SU-DHL-6 (cell line): ENCODE measurements around the gene SHROOM4.

Experiments
- H2AFZ ChIP-seq: fragments of 200-600 bp; sonication (generic); 2 replicates; pipeline ENCODE4 v1.6.1; 2014; ENCODE audit warnings: low read depth, mild to moderate bottlenecking, moderate library complexity, mixed read lengths, antibody characterized with exemption, low read length; ENCODE audit not compliant: severe bottlenecking
- H3F3A ChIP-seq: fragments of 200-600 bp; shearing (Covaris generic); 2 replicates; pipeline ENCODE4 v1.6.0; 2016; ENCODE audit warnings: antibody characterized with exemption, mild to moderate bottlenecking; ENCODE audit not compliant: insufficient read depth
- H3K27ac ChIP-seq: fragments of 200-600 bp; sonication (generic); 2 replicates; pipeline ENCODE4 v1.5.1; 2016; ENCODE audit warnings: low read depth, mild to moderate bottlenecking, low read length, moderate library complexity, mixed read lengths
- H3K27me3 ChIP-seq: fragments of 200-600 bp; sonication (generic), shearing (Covaris generic); 2 replicates; pipeline ENCODE4 v1.6.0; 2014; ENCODE audit warnings: mild to moderate bottlenecking, low read length
- H3K36me3 ChIP-seq: fragments of 200-600 bp; sonication (generic); 2 replicates; pipeline ENCODE4 v1.6.1; 2014; ENCODE audit warnings: mild to moderate bottlenecking, low read length, mixed read lengths
- H3K4me2 ChIP-seq: fragments of 300-600, 200-600 bp; shearing (Covaris generic), sonication (generic); 2 replicates; pipeline ENCODE4 v1.6.0; 2014; ENCODE audit warnings: low read length, low read depth, mild to moderate bottlenecking; ENCODE audit not compliant: poor library complexity, severe bottlenecking
- H3K4me3 ChIP-seq: fragments of 200-600 bp; sonication (generic); 2 replicates; pipeline ENCODE4 v1.5.1; 2014; ENCODE audit warnings: antibody characterized with exemption, low read length, mild to moderate bottlenecking, mixed read lengths; ENCODE audit not compliant: insufficient read depth, poor library complexity, severe bottlenecking
- H3K79me2 ChIP-seq: fragments of 200-600 bp; sonication (generic); 2 replicates; pipeline ENCODE4 v1.6.1; 2014; ENCODE audit warnings: mild to moderate bottlenecking, low read length, moderate library complexity; ENCODE audit not compliant: insufficient read depth
- H3K9ac ChIP-seq: fragments of 200-600 bp; sonication (generic); 2 replicates; pipeline ENCODE4 v1.7.0; 2014; ENCODE audit warnings: mild to moderate bottlenecking, low read length
- H3K9me2 ChIP-seq: fragments of 200-600 bp; sonication (generic); replicated peaks from 2 replicates; pipeline ENCODE4 v1.6.1; 2014; ENCODE audit warnings: low read length; ENCODE audit not compliant: insufficient read depth
- H3K9me3 ChIP-seq: fragments of 200-600 bp; sonication (generic); 2 replicates; pipeline ENCODE4 v1.6.1; 2014; ENCODE audit warnings: low read length, mixed read lengths; ENCODE audit not compliant: insufficient read depth
- H4K20me1 ChIP-seq: fragments of 200-600 bp; sonication (generic); 2 replicates; pipeline ENCODE4 v1.6.1; 2014; ENCODE audit warnings: low read depth, mild to moderate bottlenecking, antibody characterized with exemption, low read length, moderate library complexity, mixed read lengths
- EZH2phosphoT487 ChIP-seq: fragments of 200-600 bp; sonication (generic), shearing (Covaris generic); conservative IDR thresholded peaks from 2 replicates; pipeline ENCODE4 v1.6.1; 2018; ENCODE audit warnings: mild to moderate bottlenecking, antibody characterized with exemption, low read length, moderate library complexity, mixed read lengths
- TF ChIP-seq, protein P1 (sequence below): fragments of 200-600 bp; sonication (generic); IDR thresholded peaks from one replicate; pipeline ENCODE4 v1.5.1; 2017; ENCODE audit warnings: antibody characterized with exemption, mild to moderate bottlenecking, low read length, moderate library complexity; ENCODE audit not compliant: insufficient read depth, poor library complexity, severe bottlenecking

The SHROOM4 gene

DNA sequence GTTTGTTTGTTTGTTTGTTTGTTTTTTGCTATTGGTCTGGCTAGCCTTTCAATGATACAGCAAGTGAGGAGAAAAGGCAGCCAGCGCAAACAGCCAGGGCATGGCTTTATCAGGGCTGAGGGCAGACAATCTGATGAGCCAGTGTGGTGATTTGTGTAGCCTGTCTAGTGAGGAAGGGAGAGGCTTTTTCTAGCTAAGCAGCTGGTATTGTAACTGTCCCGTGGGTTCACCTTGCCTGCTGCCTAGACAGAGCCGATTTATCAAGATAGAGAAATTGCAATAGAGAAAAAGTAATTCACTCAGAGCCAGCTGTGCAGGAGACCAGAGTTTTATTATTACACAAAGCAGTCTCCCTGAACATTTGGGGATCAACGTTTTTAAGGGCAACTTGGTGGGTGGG lies 28.2 kb upstream of the SHROOM4 start:
- Histone ChIP-seq H3K27ac (no peak overlapping the region), H3K4me2 (no peak overlapping the region), H2AFZ (no peak overlapping the region), H3K9me2 (no peaks in the 10 kb centered on the region), H3K36me3 (no peaks in the 10 kb centered on the region), H3K4me3 (no peak overlapping the region), H3K79me2 (no peaks in the 10 kb centered on the region), H3F3A (no peaks in the 10 kb centered on the region), H3K27me3 (no peaks in the 10 kb centered on the region), H4K20me1 (no peaks in the 10 kb centered on the region), H3K9ac (no peak overlapping the region), H3K9me3 (no peaks in the 10 kb centered on the region)
- TF ChIP-seq, protein P1, sequence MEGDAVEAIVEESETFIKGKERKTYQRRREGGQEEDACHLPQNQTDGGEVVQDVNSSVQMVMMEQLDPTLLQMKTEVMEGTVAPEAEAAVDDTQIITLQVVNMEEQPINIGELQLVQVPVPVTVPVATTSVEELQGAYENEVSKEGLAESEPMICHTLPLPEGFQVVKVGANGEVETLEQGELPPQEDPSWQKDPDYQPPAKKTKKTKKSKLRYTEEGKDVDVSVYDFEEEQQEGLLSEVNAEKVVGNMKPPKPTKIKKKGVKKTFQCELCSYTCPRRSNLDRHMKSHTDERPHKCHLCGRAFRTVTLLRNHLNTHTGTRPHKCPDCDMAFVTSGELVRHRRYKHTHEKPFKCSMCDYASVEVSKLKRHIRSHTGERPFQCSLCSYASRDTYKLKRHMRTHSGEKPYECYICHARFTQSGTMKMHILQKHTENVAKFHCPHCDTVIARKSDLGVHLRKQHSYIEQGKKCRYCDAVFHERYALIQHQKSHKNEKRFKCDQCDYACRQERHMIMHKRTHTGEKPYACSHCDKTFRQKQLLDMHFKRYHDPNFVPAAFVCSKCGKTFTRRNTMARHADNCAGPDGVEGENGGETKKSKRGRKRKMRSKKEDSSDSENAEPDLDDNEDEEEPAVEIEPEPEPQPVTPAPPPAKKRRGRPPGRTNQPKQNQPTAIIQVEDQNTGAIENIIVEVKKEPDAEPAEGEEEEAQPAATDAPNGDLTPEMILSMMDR: no peak
- TF ChIP-seq EZH2phosphoT487: no peak

- Histone ChIP-seq H3K9me3 (no peaks in the 10 kb centered on the region), H3K4me2 (no peak overlapping the region), H3K27me3 (no peaks in the 10 kb centered on the region), H3K9ac (no peak overlapping the region), H3F3A (no peaks in the 10 kb centered on the region), H4K20me1 (no peaks in the 10 kb centered on the region), H3K36me3 (no peaks in the 10 kb centered on the region), H3K27ac (no peak overlapping the region), H3K9me2 (no peaks in the 10 kb centered on the region), H3K79me2 (no peaks in the 10 kb centered on the region), H2AFZ (no peak overlapping the region), H3K4me3 (no peak overlapping the region)
- no peak for TF ChIP-seq EZH2phosphoT487
- TF ChIP-seq, protein P1: no peak
These were observed 25.7 kb upstream of the SHROOM4 start for GRCh38 chrX:50839730-50840129.

GRCh38 chrX:50838820-50839600 lies 25.0 kb upstream of the SHROOM4 start:
- Histone ChIP-seq H3K36me3 (no peaks in the 10 kb centered on the region), H3K9me2 (no peaks in the 10 kb centered on the region), H3K9ac (no peak overlapping the region), H3K9me3 (no peaks in the 10 kb centered on the region), H3K27ac (no peak overlapping the region), H3K4me3 (no peak overlapping the region), H3K79me2 (no peaks in the 10 kb centered on the region), H3F3A (no peaks in the 10 kb centered on the region), H3K4me2 (no peak overlapping the region), H2AFZ (no peak overlapping the region), H3K27me3 (no peaks in the 10 kb centered on the region), H4K20me1 (no peaks in the 10 kb centered on the region)
- no peak for TF ChIP-seq EZH2phosphoT487
- TF ChIP-seq, protein P1: no peak
